ENCODE measurements around the gene KATNAL2.

The KATNAL2 gene

DNA sequence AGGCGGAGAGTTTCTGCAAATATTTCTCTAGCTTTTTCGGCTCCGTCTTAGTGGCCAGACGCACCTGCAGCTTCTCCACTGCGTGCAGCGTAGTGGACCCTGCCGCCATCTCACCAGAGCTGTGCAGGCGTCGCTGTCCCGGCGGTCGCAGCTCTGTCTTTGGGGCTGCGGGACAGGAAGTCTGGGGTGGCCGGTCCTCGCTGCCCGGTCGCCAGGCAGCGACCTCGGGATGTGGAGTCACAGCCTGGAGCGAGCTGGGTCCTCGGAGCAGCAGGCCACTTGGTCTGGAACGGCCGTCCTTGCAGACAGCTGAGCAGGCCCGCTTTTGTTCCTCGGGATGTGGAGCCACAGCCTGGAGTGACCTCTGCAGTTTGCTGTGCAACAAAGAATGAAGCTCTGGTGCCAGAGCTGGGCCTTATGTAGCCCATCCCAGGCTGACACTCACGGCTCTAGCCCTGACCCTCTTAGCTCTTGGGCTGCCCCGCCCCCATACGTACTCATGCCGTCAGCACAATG lies 117.8 kb downstream of the KATNAL2 start, which contains the start of gene ELOA2:
Gene ELOA2 (minus strand): TSS at position 466 of the 516 bp plus-strand sequence. CDS start 357 bp downstream, at position 109.
- no peak for DNase-seq

DNA sequence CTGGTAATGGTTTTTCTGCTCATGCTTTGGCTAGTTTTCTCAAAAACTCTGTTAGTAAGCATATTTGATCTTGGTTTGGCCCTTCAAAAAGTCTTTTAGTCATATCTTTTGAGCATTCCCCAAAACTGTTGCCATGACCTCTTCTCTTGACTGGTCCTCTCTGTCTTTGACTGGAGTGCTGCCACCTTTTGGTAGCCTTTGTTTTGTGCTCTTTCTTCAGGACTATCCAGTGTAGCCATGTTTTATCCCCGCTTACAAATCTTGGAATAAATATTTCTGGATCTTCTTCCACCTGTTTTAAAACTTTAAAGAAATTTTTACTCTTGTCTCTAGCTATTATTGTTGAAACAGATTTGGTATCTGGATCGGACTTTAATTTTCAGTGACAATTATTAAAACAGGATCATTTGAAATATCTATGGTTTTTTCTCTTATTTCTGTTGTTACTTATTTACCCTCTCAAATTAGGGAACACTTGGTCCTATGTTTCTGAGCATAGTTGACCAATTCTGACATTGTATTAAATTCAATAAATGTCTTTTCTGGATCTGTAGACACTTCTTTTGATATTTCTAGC lies 119.0 kb downstream of the KATNAL2 start:
- DNase-seq = no peak

DNA sequence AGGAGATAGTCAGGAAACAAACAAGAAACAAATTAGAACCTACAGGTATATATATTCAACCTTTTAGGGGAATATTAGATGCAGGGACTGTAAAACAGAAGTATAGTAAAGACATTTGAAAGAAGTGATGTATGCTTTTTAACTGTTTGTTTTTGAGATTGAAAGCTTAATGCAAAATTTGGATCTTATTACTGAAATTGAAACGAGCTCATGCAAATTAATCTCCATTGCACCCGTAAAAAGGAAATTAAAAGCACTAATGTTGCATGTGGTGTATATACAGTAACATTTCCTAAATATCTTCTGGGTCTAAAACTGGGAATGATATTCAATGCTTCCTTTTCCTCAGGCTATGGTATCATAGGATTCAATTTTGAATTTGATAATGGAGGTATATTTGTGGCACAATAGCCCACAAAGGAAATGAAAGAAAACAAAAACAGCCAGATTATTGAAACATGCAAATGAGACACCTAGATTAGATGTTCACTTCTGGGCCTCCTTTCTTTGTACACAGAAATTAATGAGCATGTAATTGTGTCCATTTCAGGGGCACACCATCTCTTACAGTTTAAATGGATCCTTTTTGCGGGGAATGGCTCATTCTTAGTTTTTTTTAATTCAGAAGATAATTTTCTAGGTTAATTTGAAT lies 119.7 kb downstream of the KATNAL2 start:
- DNase-seq = no peak

DNA sequence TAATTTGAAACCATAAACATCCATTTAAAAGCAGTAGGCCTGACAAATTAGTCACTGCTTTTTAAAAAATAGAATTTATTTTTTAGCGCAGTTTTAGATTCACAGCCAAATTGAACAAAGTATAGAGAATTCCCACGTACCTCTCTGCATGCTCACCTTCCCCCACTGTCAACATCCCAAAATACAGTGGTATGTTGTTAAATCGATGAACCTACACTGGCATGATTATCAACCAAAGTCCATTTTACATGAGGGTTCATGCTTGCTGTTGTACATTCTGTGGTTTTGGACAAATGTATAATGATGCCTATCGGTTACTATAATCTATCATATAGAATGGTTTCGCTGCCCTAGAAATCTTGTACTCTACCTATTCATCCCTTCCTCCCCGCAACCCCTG lies 123.6 kb downstream of the KATNAL2 start:
- DNase-seq = no peak

DNA sequence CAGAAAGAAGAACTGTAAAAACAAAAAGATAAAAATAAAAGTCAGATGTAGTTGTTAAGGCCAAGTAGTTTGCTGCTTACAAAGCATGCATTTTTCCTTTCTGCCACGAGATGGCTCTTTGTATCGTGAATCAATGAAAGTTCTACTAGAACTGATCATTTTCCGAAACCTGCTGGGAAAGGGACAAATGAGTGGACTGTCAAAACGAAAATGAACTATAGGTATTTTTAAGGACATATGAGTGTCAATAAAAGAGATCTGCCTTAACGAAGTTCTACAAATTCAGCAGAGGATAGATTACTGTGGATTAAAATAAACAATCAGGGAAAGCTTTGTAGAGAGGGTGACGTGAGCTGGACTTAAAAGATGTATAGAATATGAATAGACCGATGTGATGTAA lies 133.1 kb downstream of the KATNAL2 start:
- DNase-seq = no peak

DNA sequence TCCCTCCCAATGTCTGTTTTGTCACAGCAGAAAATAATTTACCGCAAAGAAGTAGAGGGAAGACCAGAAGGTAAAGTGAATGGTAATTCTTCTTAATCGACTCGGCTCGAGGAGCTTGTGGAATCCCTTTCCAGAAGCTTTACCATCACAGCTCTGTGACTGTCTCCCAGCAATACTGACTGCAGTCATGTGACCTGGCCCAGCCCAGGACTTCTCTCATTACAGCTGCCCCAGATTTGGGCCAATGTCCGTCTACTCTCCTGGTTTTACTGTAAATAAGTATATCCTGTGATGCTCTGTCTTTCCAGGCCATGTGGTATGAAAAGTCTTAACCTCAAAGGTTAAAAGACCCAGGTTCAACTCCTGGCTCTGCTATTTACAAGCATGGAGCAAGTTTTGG lies 137.0 kb downstream of the KATNAL2 start:
- no peak for DNase-seq

DNA sequence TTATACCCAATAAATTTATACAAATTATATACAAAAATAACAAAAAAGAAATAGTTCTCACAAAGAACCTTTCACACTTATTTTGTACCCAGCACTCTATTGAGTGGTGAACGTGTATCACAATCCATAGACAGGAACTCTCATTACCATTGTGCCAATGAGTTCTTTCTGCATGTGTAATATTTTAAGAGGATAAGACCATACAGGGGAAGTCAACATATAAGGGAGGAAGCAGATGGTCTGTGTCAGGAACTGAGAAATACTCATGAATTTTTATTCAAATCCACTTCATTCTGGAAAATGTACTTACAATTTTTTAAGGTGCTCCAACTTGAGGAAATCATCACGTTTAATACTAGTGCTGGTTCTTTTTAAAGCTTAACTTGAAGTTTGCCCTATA lies 145.1 kb downstream of the KATNAL2 start:
- no peak for DNase-seq

DNA sequence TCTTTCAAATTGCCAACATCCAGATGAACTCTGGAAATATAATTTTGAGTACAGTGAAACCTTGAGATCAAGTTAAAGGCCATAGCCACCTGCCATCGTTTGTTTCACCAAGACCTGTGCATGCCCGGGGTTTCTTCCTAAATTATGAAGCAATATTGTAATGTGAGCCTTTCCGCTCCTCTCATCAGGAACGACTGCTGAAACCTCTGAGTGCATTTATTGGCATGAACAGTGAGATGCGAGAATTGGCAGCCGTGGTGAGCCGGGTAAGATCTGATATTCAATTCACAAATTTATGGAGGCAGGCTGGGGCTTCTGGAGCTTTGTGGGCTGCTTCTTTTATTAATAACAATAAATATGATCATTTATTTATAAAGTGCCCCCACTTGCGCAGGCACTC lies 145.7 kb downstream of the KATNAL2 start:
- DNase-seq = no peak

DNA sequence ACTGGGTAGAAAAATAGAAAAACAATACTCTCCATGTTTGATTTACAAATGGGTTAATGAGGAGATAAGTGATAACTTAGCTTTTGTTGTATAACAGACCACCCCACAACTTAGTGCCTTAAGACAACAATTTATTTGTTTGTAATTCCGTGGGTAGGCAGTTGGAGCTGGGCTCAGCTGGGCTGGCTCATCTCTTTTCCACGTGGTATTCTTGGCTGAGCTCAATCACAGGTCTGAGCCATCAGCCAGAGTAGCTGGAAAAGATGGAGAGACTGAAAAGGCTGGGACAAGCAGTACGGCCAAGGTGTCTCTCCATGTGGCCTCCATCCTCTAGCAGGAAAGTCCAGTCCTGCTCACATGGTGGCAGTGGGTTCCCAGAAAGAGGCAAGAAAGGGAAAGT lies 150.2 kb downstream of the KATNAL2 start:
- no peak for DNase-seq

DNA sequence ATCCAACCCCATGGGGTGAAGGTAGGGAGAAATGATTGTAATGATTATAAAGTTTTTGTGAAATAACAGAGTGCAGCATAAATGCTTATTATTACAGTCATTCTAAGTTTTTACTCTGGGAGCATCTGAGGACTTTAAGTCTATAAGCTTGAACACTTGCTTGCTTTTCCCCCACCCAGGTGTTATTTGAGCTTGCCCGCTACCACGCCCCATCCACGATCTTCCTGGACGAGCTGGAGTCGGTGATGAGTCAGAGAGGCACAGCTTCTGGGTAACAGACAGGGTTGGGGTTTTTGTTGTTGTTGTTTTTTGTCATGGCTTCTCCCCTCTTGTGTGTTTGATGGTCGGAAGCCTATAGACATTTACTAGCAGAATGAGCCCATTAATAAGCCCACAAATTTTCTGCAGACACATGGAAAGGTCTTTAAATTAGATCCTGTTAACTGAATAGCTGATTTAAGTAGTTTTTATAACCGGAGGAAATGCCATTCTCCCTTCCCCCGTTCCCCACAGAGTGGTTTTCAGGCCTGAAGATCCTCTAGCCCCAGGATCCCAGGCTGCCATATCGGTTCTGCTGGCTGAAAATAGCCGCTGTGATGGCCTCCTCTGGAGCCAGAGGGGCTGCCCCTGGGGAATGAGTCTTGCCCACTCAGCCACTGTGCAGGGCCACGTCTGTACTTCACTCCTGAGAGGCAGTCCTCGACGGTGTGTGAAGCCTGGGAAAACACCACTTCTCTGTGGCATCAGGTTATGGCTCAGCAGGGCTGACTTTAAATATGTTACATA lies 157.9 kb downstream of the KATNAL2 start:
- DNase-seq = no peak

DNA sequence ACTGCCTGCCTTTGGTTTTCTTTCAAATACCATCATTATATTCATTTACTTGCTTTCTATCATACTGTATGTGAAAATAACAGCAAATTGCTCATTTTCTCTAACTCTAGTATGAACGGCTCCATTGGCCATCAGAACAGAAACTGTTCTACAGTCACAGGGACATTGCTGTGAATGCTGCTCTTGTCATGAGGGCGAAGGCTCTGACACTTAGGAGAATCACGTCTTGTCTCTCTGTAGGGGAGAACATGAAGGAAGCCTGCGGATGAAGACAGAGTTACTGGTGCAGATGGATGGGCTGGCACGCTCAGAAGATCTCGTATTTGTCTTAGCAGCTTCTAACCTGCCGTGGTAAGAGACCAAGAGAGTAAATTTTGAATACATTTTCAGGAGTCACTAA lies 159.7 kb downstream of the KATNAL2 start:
- DNase-seq = no peak

DNA sequence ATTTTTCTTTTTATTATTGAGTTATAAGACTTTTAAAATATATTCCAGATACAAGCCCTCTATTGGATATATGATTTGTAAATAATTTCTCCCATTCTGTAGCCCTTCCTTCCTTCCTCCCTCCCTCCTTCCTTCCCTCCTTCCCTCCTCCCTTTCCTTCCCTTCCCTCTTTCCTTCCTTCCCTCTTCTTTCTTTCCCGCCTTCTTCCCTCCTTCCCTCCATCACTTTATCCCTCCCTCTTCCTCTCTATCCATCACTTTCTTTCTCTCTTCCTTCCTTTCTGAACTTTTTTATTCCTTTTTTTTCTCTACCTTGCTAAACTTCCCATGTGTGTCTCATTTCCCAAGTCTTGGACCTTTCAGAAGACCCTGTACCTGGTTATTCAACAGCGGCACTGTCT lies 163.5 kb downstream of the KATNAL2 start:
- no peak for DNase-seq

DNA sequence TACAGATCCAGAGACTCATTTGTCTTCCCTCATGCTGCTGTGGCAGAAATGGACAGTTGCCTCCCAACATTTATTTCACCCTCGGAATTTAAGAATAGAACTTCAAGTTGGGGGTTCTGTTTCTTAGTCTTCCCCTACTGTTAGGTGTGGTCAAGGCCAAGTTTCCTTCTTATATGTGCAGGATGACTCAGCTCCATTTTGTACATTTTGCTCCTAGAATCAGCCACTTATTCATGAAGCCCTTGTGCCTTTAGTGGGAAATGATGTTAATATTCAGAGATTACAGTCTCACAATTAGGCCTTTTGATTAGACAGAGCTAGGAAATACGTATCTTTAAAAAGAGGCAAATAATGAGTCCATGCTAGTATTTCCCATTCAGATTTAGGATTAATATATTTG lies 164.2 kb downstream of the KATNAL2 start:
- no peak for DNase-seq

DNA sequence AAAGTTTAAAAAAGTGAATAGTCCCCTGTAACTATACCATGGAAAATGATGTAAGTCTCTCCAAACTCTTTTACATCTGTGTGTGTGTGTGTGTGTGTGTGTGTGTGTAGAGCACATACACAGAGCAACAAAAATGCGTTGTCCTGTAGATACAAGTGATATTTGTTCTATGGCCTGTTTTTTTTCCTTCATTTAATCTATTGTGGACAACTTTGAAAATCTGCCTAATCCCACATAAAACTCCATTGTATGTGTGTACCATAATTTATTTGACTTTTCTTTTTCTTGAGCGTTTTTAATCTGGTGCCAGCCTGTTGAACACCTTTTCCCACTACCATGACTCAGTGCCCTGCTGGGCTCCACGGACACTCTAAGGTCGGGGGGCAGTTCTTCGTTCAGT lies 170.3 kb downstream of the KATNAL2 start:
- no peak for DNase-seq

DNA sequence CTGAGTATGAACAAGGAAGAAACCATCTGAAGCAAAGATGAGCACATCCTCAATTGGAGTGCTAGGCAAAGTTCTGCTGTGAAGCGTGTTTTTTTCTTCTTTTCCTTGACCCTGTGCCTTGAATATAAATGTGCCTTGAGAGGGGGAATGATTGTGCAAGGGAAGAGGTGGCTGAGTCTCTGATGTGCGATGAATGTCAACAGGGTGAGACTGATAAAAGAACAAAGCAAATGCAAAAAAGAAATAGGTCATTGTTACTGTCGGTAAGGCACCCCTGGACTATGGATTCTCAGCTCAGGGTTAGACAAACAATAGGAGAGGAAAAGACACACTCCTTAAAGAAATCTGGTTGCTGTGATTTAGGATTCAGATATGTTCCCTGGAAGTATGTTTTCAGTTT lies 178.4 kb downstream of the KATNAL2 start:
- no peak for DNase-seq

DNA sequence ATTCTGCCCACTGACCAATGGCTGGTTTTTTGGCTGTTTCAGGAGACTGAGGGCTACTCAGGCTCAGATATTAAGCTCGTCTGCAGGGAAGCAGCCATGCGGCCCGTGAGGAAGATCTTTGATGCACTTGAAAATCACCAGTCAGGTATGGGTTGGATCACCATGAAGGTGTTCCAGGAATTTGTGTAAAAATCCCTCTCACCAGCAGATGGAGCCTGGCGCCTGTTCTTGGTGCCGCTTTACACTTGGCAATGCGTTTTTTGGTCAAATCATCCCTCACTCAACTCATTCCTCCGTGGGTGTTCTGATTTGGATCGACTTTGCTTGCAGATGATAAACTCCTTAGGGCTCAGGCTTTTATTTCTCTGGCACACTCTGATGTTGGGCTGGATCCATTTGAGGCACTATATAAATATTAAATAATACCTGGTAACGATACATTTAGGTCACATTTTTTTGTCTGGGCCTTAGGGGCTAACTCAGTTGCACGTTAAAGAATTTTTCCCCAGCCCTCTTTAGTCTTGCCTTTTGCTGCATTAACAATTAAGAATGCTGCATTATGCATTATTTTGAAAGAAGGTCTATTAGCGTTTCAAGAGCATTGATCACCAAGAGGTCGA lies 182.9 kb downstream of the KATNAL2 start:
- no peak for DNase-seq

DNA sequence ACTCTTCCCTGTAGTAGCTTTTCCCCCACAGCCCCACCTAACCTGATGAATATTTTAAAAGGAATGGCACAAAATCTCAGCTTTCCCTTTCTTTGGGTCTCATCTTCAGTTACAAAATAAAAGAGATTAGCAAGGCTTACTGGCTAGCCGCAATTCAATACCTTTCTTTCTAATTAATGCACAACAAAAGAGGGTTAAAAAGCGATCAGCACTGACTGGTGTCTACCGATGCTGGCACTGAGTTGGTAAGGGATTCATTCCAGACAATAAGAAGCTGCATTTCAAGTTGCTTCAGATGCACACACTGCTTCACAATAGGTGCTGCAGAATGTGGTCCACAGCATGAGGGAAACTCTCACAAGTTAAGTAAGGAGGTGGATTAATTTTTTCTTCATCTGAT lies 191.0 kb downstream of the KATNAL2 start:
- no peak for DNase-seq

DNA sequence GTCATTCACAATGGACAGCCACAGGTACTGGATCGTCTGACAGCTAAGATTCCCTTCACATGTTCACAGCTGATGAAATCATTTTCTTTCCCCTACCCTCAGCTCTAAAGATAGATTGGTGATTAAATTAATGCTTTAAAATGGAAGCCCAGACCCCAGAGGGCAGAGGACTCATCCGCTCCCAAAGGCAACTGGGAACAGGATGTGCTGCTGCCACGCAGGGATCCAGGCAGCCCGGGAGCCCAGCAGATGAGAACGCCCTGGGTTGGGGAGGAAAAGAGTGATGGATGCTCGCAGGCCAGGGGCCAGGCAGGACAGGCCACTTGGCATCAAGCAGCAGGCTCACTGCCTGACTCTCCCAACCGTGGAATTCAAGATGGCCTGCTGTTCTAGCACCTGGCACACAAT lies 191.6 kb downstream of the KATNAL2 start:
- DNase-seq = no peak

DNA sequence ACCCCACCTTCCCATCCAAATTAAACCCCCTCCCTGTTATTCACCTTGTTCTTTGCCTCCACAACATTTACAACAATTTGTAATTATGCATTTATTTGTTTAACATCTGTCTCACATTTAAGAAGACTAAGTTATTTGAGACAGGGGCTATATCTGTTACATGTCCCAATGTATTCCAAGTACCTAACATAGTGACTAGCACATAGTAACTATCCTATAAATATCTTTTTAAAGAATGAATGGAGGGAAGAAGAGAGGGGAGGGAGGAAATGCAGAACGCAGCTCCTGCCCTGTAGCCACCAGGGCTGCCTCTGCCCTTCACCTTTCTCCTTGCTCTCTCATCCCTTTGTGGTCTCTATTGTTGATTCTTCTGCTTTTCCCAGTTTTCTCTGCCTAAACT lies 192.3 kb downstream of the KATNAL2 start:
- no peak for DNase-seq

DNA sequence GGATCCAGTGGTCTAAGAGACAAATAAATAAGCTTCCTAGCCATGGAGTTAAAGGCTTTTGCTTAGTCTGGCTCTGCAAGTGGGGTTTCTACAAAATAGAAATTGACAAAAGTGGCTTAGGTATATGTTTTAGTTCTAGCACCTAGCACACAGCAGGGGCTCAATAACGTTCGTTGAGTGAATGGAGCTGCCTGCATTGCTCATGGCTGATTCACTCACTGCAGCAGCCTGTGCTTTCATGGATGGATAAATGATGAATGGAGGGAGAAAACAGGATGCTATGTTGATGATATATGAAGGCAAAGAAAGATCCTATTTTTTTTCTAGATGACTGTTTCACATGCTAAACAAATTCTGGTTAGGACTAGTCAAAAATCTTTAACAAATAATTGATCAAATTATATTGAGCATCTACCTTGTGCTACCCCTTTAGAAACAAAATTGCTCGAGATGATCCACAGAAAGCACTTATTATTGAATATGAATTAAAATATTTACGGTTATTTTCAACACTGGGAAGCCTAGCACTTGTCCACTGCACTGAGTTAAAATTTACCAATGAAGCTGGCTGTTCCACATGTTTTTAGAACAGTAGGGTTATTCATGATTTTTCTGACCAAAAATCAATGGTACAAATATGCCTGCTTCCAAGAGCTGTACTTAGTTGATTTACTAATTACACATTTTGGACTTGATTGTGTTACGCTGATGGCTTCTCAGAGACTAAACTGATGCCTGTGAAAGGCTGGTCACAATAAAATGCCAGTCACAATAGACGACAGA lies 193.3 kb downstream of the KATNAL2 start:
- no peak for DNase-seq

DNA sequence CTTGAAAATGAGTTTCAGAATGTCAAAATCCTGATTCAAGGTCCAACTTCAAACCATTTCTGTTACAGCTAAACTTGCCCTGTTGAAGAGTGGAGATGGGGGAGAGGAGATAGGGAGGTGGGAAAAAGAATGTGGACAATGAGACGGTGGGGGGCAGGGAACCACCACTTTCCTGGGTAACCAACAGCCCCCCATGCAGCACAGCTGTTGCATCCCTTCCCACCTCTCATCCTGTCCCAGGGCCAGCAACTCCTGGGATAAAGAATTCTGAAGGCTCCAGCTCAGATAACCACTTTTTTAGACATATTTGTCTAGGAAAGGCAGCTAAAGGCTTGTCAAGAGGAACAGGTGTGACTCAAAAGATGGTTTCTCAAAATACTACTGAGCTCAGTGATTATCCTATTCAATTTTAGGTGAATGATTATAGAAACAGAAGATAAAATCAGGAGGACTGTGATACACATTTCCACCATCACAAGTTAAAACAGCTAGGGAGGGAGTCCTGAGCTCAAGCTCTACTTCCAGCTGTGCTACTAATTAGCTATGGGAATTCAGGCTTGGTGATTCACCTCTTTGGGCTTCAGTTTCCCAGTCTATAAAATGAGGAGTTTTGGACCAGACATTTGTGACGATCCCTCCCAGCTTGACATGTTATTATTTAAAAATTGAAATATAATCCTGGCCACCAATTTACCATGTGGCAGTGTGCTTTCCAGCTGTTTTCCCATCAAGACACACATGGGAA lies 196.6 kb downstream of the KATNAL2 start:
- no peak for DNase-seq

DNA sequence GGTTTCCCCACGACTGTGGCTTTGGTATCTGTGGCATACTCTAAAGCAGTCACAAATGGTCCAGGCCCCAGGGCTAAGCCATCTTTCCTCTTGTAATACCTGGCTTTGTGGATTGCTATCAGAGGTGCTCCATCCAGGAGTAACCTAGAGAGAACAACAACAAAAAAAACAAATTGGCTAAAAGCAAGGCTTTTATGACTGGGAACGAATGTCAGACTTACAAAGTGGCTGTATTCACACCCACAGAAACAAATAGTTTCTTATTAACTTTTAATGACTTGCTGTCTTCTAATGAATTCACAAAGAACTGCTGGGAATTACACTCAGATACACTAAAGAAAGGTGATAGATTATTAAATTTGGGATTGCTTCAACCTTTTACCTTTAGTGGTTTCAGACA lies 197.8 kb downstream of the KATNAL2 start:
- DNase-seq = no peak

Data from DMS 273 treated with DMSO at 0.1 percent for 48 hours (cell line).